Endothelial cell of umbilical vein (primary cell): ENCODE data around the gene LRRC66. TPM values are rescaled to one million over a fixed set of nuclear protein-coding genes. Genes with fewer than 3 reads are reported as not detected.

Experiments
- BruUV-seq: library from RNA; stranded (reverse); fragments of 400-500 nt; replicated peaks from 2 replicates; lab custom pipeline; 2021; lab: Mats Ljungman, UMichigan
- CTCF ChIA-PET: fragments of 300-600, 350-600 bp; sonication (Branson Sonifier 250); formaldehyde crosslinking; loops from one replicate; lab custom pipeline; 2021; ENCODE audit warnings: antibody characterized with exemption, inconsistent platforms; lab: Charles Lee
- POLR2A ChIA-PET: fragments of 300-600, 350-600 bp; sonication (Branson Sonifier 250); formaldehyde crosslinking; loops from one replicate; lab custom pipeline; 2021; ENCODE audit warnings: antibody characterized with exemption, inconsistent platforms; lab: Charles Lee
- DNase-seq: peaks from one replicate; pipeline ENCODE4 v3.0.0-alpha.2; 2011; ENCODE audit warnings: low read depth, low spot score
- FAIRE-seq: peaks from 2 replicates; lab custom pipeline; 2011; peaks lifted over from hg19 to GRCh38; lab: Jason Lieb, UNC
- H2AFZ ChIP-seq: 2 replicates; pipeline ENCODE4 v1.6.0; 2012; ENCODE audit warnings: low read depth, low read length, control low read depth, inconsistent platforms
- H3K27ac ChIP-seq: 2 replicates; pipeline ENCODE4 v1.5.1; 2011; ENCODE audit warnings: low read depth, mild to moderate bottlenecking, control low read depth, low read length, moderate library complexity; ENCODE audit not compliant: insufficient read depth
- H3K27me3 ChIP-seq, 2 experiments: 2 replicates each; pipeline versions ENCODE4 v1.6.0 to v1.6.1; 2011; ENCODE audit warnings: low read length in 2 of 2, mixed read lengths in 1 of 2; ENCODE audit not compliant: control insufficient read depth in 2 of 2, insufficient read depth in 2 of 2
- H3K36me3 ChIP-seq, 2 experiments: 2 replicates in 1 of 2; 3 replicates in 1 of 2; pipeline ENCODE4 v1.5.1; 2011; ENCODE audit warnings: low read length in 2 of 2, mild to moderate bottlenecking in 1 of 2, moderate library complexity in 1 of 2; ENCODE audit not compliant: control insufficient read depth in 2 of 2, insufficient read depth in 2 of 2; ENCODE audit errors: extremely low read depth in 1 of 2
- H3K4me1 ChIP-seq: 3 replicates; pipeline ENCODE4 v1.5.1; 2011; ENCODE audit warnings: mild to moderate bottlenecking, low read length; ENCODE audit not compliant: control insufficient read depth, insufficient read depth; ENCODE audit errors: extremely low read depth
- H3K4me2 ChIP-seq: 2 replicates; pipeline ENCODE4 v1.6.1; 2011; ENCODE audit warnings: low read length, control low read depth, mixed read lengths; ENCODE audit not compliant: insufficient read depth
- H3K4me3 ChIP-seq, 3 experiments: fragments of 200-600 bp in 1 of 3; sonication (generic), shearing (Covaris generic) in 1 of 3; replicated peaks in 1 of 3; 2 replicates each; pipeline ENCODE4 v1.5.1; 2011 to 2016; ENCODE audit warnings: control low read depth in 3 of 3, low read length in 3 of 3, mild to moderate bottlenecking in 2 of 3, inconsistent platforms in 1 of 3, low read depth in 1 of 3, moderate library complexity in 1 of 3; ENCODE audit not compliant: insufficient read depth in 1 of 3
- H3K79me2 ChIP-seq: 2 replicates; pipeline ENCODE4 v1.6.0; 2012; ENCODE audit warnings: low read length, inconsistent platforms; ENCODE audit not compliant: control insufficient read depth, insufficient read depth
- H3K9ac ChIP-seq: replicated peaks from 2 replicates; pipeline ENCODE3; 2011; ENCODE audit warnings: low read length, control low read depth; ENCODE audit not compliant: insufficient read depth; ENCODE audit errors: extremely low read depth
- H3K9me1 ChIP-seq: replicated peaks from 3 replicates; pipeline ENCODE4 v1.6.0; 2011; ENCODE audit warnings: mild to moderate bottlenecking, low read length; ENCODE audit not compliant: control insufficient read depth, insufficient read depth; ENCODE audit errors: extremely low read depth
- H3K9me3 ChIP-seq: replicated peaks from 2 replicates; pipeline ENCODE4 v1.5.1; 2012; ENCODE audit warnings: low read length, inconsistent platforms; ENCODE audit not compliant: control insufficient read depth, insufficient read depth
- H4K20me1 ChIP-seq: replicated peaks from 2 replicates; pipeline ENCODE3; 2011; ENCODE audit warnings: mild to moderate bottlenecking, low read length; ENCODE audit not compliant: control insufficient read depth, insufficient read depth; ENCODE audit errors: extremely low read depth
- CTCF ChIP-seq, 2 donors: IDR thresholded peaks; 1 replicate in 1 of 2; 2 replicates in 1 of 2; pipeline ENCODE4 v1.5.1; 2011; ENCODE audit warnings: low read length in 2 of 2, mild to moderate bottlenecking in 2 of 2, moderate library complexity in 2 of 2, control low read depth in 1 of 2, inconsistent platforms in 1 of 2, low read depth in 1 of 2; ENCODE audit not compliant: insufficient read depth in 1 of 2; ENCODE audit errors: extremely low read depth in 1 of 2
- FOS ChIP-seq: IDR thresholded peaks from 2 replicates; pipeline ENCODE4 v1.6.1; 2011; ENCODE audit warnings: mild to moderate bottlenecking, low read length, moderate library complexity, borderline replicate concordance; ENCODE audit not compliant: insufficient read depth
- JUN ChIP-seq: IDR thresholded peaks from 2 replicates; pipeline ENCODE4 v1.6.1; 2011; ENCODE audit warnings: borderline replicate concordance, low read depth; ENCODE audit not compliant: insufficient read length, insufficient read depth
- MAX ChIP-seq: IDR thresholded peaks from 2 replicates; pipeline ENCODE4 v1.6.1; 2011; ENCODE audit not compliant: insufficient read depth, insufficient read length
- MYC ChIP-seq: IDR thresholded peaks from one replicate; pipeline ENCODE4 v1.6.1; 2011; ENCODE audit warnings: mild to moderate bottlenecking, low read depth, low read length
- POLR2A ChIP-seq: IDR thresholded peaks from 2 replicates; pipeline ENCODE4 v1.6.1; 2012; ENCODE audit warnings: low read depth, mild to moderate bottlenecking, control low read depth, low read length
- dilution Hi-C: fragments of 300-500 bp; cut with MboI; formaldehyde crosslinking; loops from one replicate; pipeline ENCODE4 v1.15.0; 2019; ENCODE audit warnings: low sequenced_read_pairs; ENCODE audit not compliant: extremely low pct_ligation_motif_present
- intact Hi-C: fragments of 100-400 bp; cut with micrococcal nuclease; formaldehyde crosslinking; loops from one replicate; pipeline ENCODE4 v1.10.0; 2022
- polyA plus RNA-seq, 4 experiments: library from polyadenylated mRNA; depleted of rRNA in 3 of 4; stranded (reverse) in 3 of 4; unstranded in 1 of 4; fragments of >200 nt; gene quantifications; 2 replicates each; pipeline versions ENCODE4 v1.2.1 to v1.2.3, GENCODE V29; 2011 to 2012; ENCODE audit warnings: missing spikeins in 1 of 4
- total RNA-seq: library from RNA; stranded (reverse); gene quantifications from 2 replicates; pipeline ENCODE4 v1.2.3, GENCODE V29; 2021

LRRC66 gene
- total and polyA plus RNA-seq, 2 donors (not counting 3 experiments of a cell fraction or from before 2014, with no cell fraction given) = 0.15 to 0.27 TPM

GRCh38 chr4:52015366-52015765 lies 4.8 kb downstream of the LRRC66 start:
- Histone ChIP-seq H3K79me2 (no peaks in the 10 kb centered on the region), H3K27me3 (no peaks in the 10 kb centered on the region), H3K4me2 (no peak overlapping the region), H4K20me1 (no peaks in the 10 kb centered on the region), H3K36me3 (no peaks in the 10 kb centered on the region), H3K4me1 (peaks cover 27% of the 10 kb centered on the region), H3K9ac (no peak overlapping the region), H3K4me3 (no peak overlapping the region), H3K9me1 (no peaks in the 10 kb centered on the region), H3K27ac (no peak overlapping the region), H2AFZ (no peak overlapping the region), H3K9me3 (no peaks in the 10 kb centered on the region)
- TF ChIP-seq MYC (no peak), FOS (no peak), CTCF (IDR thresholded peaks at IDR 0.05; ENCODE audit: extremely low read depth in 1 of 2, insufficient read depth in 1 of 2, low read depth in 1 of 2, low read length in 2 of 2) (peak in 1 of 2 donors; percentile 8)
- intact Hi-C loops = no loop called here
- FAIRE-seq (no peak), DNase-seq (peak; percentile 53)
- no TSS peak for BruUV-seq
- dilution Hi-C loops = no loop called here
- ChIA-PET CTCF (interaction anchor here (1.1 to 1.5 kb wide), 7 partner anchors 18 to 130 kb away, joined by 3 to 6 read pairs (median 4); partner anchors contain the start of gene SGCB), POLR2A (no interaction called here)

- H4K20me1 ChIP-seq = no peaks in the 10 kb centered on the region
- DNase-seq (no peak), FAIRE-seq (no peak)
- intact Hi-C loops (no loop called here), dilution Hi-C loops (no loop called here)
- H3K9ac ChIP-seq = no peak overlapping the region
- ChIA-PET CTCF (interaction anchor here (1.1 to 1.5 kb wide), 7 partner anchors 17 to 130 kb away, joined by 3 to 6 read pairs (median 4); partner anchors contain the start of gene SGCB), POLR2A (no interaction called here)
- peaks cover 22% of the 10 kb centered on the region for H3K4me1 ChIP-seq
- no peak overlapping the region for H3K4me3 ChIP-seq
- H3K27me3 ChIP-seq = no peaks in the 10 kb centered on the region
- no peaks in the 10 kb centered on the region for H3K36me3 ChIP-seq
- BruUV-seq = no TSS peak
- no peak overlapping the region for H2AFZ ChIP-seq
- H3K79me2 ChIP-seq = no peaks in the 10 kb centered on the region
- no peak overlapping the region for H3K4me2 ChIP-seq
- no peak for TF ChIP-seq POLR2A
- no peak for TF ChIP-seq JUN
- no peak for TF ChIP-seq MAX
- TF ChIP-seq FOS = no peak
- no peak overlapping the region for H3K27ac ChIP-seq
- H3K9me3 ChIP-seq = no peaks in the 10 kb centered on the region
- no peaks in the 10 kb centered on the region for H3K9me1 ChIP-seq
Observed at GRCh38 chr4:52014903-52015302, 5.3 kb downstream of the LRRC66 start.
